ENCODE data around the gene BCL7B. TPM values are rescaled to one million over a fixed set of nuclear protein-coding genes. Genes with fewer than 3 reads are reported as not detected.
"Not testable (repeated sequence)": the region's sequence is repeated elsewhere in the genome, so short reads cannot be mapped to it uniquely, and the experiment has no call there.

BCL7B gene
- total RNA-seq, 1 donor from 2014 or later: 32.8 TPM

- no peak for TF ChIP-seq CTCF (conservative IDR thresholded peaks at IDR 0.05)
- Mint-ChIP-seq H3K4me1 (ENCODE audit: unreplicated experiment) (no peaks in the 10 kb centered on the region), H3K4me3 (no peak overlapping the region), H3K36me3 (no peaks in the 10 kb centered on the region), H3K27me3 (no peaks in the 10 kb centered on the region), H3K9me3 (no peaks in the 10 kb centered on the region), H3K27ac (no peak overlapping the region)
- DNase-seq (ENCODE audit: extremely low spot score, unreplicated experiment): no peak
Observed at GRCh38 chr7:73586911-73587310, 29.4 kb upstream of the BCL7B start.

- no peaks in the 10 kb centered on the region for H3K4me1 Mint-ChIP-seq (ENCODE audit: unreplicated experiment)
- no peak overlapping the region for H3K4me3 Mint-ChIP-seq
- H3K27ac Mint-ChIP-seq: no peak overlapping the region
- H3K9me3 Mint-ChIP-seq: no peaks in the 10 kb centered on the region
- H3K27me3 Mint-ChIP-seq: no peaks in the 10 kb centered on the region
- no peaks in the 10 kb centered on the region for H3K36me3 Mint-ChIP-seq
- no peak for DNase-seq (ENCODE audit: extremely low spot score, unreplicated experiment)
- TF ChIP-seq CTCF (conservative IDR thresholded peaks at IDR 0.05): no peak
Observed at GRCh38 chr7:73585196-73585595, 27.7 kb upstream of the BCL7B start.

DNA sequence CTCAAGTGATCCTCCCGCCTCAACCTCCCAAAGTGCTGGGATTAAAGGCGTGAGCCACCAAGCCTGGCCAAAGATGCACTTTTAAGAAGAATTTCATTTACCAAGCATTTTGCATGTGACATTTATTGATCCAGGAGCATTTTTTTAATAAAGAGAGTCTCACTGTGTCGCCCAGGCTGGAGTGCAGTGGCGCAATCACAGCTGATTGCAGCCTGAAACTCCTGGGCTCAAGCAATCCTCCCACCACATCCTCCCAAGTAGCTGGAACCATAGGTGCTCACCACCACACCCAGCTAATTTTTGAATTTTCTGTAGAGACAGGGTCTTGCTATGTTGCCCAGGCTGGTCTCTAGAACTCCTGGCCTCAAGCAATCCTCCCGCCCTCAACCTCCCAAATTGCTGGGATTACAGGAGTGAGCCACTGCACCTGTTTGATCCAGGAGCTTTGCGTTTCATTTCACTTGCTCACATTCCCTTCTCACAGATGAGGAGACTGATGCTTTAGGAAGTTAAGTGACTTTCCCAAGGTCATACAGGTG, 25.2 kb upstream of the BCL7B start:
- Mint-ChIP-seq H3K36me3 (no peaks in the 10 kb centered on the region), H3K27ac (no peak overlapping the region), H3K27me3 (no peaks in the 10 kb centered on the region), H3K9me3 (peaks cover 6% of the 10 kb centered on the region), H3K4me1 (ENCODE audit: unreplicated experiment) (peaks cover 9% of the 10 kb centered on the region), H3K4me3 (no peak overlapping the region)
- TF ChIP-seq CTCF (conservative IDR thresholded peaks at IDR 0.05): no peak
- DNase-seq (ENCODE audit: extremely low spot score, unreplicated experiment): no peak

DNA sequence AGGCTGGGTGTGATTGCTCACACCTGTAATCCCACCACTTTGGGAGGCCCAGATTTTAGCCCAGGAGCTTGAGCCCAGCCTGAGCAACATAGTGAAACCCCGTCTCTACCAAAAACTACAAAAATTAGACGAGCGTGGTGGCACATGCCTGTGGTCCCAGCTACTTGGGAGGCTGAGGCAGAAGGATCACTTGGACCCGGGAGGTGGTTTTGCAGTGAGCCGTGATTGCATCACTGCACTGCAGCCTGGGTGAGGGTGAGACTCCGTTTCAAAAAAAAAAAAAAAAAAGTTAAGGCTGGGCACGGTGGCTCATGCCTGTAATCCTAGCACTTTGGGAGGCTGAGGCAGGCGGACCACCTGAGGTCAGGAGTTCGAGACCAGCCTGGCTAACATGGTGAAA, 23.5 kb upstream of the BCL7B start:
- not testable (repeated sequence) for DNase-seq (ENCODE audit: extremely low spot score, unreplicated experiment); H3K4me3 Mint-ChIP-seq; H3K27me3 Mint-ChIP-seq; H3K36me3 Mint-ChIP-seq; H3K27ac Mint-ChIP-seq; H3K9me3 Mint-ChIP-seq
- H3K4me1 Mint-ChIP-seq (ENCODE audit: unreplicated experiment): peaks cover 13% of the 10 kb centered on the region

DNA sequence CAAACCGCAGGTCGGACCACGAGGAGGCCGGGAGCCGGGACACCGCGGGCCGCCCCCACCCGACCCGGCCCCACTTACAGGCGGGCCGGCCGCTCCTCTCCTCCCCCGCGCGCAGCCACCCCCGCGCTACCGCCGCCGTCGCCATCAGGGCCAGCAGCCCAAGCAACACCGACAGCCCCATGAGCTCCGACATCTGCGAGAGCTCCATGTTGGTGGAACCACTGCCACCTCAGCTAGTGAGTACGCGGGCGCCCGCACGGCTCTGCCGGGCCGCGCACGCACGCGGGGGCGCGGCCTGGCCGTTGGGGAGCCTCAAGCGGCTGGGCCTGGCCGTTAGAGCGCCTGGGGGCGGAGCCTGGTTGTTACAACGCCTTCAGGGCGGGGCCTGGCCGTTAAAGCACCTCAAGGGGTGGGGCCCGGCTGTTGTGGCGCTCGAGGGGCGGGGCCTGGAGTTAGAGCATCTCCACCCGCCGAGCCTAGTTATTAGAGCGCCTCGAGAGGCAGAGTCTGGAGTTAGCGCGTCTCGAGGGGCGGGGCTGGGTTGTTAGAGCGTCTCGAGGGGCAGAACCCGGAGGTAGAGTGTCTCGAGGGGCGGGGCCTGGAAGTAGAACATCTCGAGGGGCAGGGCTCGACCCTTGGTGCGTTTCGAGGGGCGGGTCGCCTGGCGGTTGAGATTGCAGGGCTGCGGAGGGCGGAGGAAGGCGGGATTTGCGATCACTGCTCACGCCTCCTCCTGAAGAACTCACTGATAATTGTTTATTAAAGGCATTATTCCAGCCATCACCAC, 21.0 kb upstream of the BCL7B start, which contains the start of gene TBL2:
Gene TBL2 (minus strand): TSS at position 238 of the 787 bp plus-strand sequence. CDS start 30 bp downstream, at position 208.
- H3K27ac Mint-ChIP-seq: peak within 1 kb of the TSS; percentile 93
- no peaks in the 10 kb centered on the region for H3K27me3 Mint-ChIP-seq
- H3K9me3 Mint-ChIP-seq: peaks cover 6% of the 10 kb centered on the region
- H3K36me3 Mint-ChIP-seq: peaks cover 7% of the 10 kb centered on the region
- TF ChIP-seq CTCF (conservative IDR thresholded peaks at IDR 0.05): peak; percentile 26
- peak; percentile 99 for DNase-seq (ENCODE audit: extremely low spot score, unreplicated experiment)
- H3K4me3 Mint-ChIP-seq: peak within 1 kb of the TSS; percentile 93
- peaks cover 13% of the 10 kb centered on the region for H3K4me1 Mint-ChIP-seq (ENCODE audit: unreplicated experiment)

DNA sequence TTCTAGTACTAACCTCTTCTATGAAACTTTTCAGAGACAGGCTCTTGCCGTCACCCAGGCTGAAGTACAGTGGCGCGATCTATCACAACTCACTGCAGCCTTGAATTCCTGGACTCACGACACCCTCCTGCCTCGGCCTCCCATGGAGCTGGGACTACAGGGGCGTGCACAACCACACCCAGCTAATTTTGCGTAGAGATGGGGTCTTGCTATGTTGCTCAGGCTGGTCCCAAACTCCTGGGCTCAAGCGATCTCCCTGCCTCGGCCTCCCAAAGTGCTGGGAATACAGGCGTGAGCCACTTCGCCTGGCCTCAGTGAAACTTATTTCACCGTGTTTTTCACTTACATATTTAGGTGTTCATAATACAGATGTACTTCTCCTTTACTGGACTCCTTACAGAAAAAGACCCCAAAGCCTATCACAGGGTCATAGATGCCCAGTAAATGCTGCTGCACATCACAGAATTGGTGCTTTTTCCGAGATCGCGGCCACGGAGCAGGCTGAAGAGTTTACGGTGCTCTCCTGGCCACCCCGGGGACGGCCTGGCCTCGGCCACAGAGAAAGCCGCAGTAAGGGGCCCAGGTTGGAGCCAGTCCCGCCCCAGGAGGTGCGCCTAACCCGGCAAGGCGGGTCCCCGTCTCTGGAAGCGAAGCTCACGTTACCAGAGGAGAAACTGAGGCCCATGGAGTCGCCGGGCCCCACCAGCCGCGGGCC, 20.3 kb upstream of the BCL7B start:
- Mint-ChIP-seq H3K9me3 (peaks cover 6% of the 10 kb centered on the region), H3K4me1 (ENCODE audit: unreplicated experiment) (peaks cover 13% of the 10 kb centered on the region)
- no peak for DNase-seq (ENCODE audit: extremely low spot score, unreplicated experiment)

More for the DNA sequence above, 20.3 kb upstream of the BCL7B start:
- peaks cover 8% of the 10 kb centered on the region for H3K36me3 Mint-ChIP-seq
- no peak for TF ChIP-seq CTCF (conservative IDR thresholded peaks at IDR 0.05)
- H3K27me3 Mint-ChIP-seq: no peaks in the 10 kb centered on the region
- peak overlapping the region; percentile 93 for H3K27ac Mint-ChIP-seq
- peak overlapping the region; percentile 93 for H3K4me3 Mint-ChIP-seq
